ENCODE data around the gene SMOC1.

The SMOC1 gene

GRCh38 chr14:69903046-69903445, 23.8 kb downstream of the SMOC1 start:
- DNase-seq, result peak; percentile 7

GRCh38 chr14:69904246-69904645, 25.0 kb downstream of the SMOC1 start:
- DNase-seq, result peak; percentile 18

DNA sequence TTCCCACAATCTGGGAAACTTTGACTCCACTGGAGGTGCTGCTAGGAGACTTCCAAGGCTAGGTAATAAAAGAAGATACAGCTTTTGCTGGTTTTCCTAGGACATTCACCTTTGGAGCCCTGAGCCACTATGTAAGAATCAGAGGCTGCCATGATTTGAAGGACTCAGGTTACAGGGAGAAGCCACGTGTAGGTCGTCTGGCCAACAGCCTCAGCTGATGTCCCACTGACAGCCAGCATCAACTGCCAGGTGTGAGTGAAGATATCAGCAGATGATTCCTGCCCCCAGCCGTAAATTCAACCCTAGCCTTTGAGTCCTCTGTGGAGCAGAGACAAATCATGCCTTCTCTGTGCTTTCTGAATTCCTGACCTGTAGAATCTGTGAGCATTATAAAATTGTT, 27.0 kb downstream of the SMOC1 start:
- peak; percentile 17 for DNase-seq

GRCh38 chr14:69909826-69910550, 30.8 kb downstream of the SMOC1 start:
- no peak for DNase-seq

DNA sequence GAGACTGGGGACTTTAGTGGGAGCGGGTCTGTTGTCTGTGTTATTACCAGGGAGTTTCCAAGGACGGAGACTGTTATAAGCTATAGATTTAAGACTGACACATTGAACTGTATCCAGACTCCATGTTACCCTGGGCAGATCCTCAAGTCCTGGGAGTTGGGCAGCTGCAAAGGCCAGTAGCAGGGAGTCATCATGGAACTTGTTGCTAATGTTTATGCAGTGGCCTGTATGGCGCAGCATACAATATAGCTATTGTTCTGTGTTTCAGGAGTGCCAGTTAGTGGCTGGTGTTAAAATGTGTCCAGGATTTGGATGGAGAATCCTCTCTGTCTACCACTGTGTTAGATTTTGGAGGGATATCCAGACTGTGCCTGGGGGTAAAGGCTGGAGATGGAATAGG, 31.7 kb downstream of the SMOC1 start:
- no peak for DNase-seq

GRCh38 chr14:69913686-69914085, 34.5 kb downstream of the SMOC1 start:
- no peak for DNase-seq

GRCh38 chr14:69916396-69916795, 37.2 kb downstream of the SMOC1 start:
- DNase-seq, result no peak

DNA sequence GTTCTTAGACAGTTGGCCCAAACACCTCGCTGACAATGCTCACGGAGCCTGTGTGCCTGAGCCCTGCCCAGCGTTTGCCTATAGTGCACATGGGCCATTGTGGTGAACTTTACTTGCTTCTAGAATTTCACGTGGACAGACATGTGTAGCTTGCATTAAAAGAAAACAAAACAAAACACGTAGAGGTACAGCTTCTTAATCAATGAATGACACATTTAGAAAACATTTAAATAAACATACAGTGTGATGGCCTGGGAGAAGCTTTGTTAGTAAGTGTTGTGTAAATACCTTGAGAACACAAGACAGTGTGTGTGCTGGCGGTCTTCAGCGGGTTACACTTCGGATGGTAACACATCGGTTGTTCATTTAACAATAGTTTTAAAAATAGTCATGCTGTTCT, 38.1 kb downstream of the SMOC1 start:
- no peak for DNase-seq

DNA sequence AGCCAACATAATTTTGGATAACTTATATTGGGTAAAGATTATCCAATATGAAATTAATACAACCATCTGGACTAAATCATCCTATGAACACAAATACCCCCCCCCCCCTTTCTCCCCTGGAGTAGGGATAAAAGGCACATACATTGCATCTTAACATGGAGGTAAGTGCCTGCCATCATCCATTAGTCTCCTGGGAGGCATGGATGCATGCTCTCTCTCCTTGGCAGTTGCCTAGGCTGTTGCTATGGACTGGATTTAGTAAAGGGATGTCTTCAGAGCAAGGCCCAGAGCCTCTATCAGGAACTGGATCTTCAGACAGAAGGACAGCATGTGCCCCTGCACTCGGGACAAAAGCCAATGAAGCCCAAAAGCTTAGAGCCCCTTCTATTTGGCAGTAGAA, 40.6 kb downstream of the SMOC1 start:
- DNase-seq, result no peak

DNA sequence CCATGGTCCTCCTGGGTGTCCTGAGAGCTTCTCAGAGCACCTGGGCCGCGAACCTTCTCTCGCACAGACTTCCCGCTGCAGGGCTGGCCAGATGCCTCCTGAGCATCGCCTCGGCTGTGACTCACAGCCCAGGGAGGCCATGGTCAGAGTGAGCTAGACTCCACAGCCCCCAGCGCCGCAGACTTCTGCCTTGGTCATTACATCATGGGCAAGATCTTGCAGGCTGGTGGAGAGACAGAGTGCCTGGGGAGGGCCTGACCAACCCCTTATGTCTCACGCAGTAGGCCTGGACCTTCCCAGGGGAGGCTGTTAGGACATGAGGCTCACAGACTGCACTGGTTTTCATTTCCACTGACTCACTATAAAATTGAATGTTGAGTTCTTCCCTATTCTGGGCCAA, 41.8 kb downstream of the SMOC1 start:
- DNase-seq, result peak; percentile 60

- DNase-seq, result no peak
Measured at GRCh38 chr14:69922198-69922597, 43.0 kb downstream of the SMOC1 start.

GRCh38 chr14:69924201-69924600, 45.0 kb downstream of the SMOC1 start:
- DNase-seq, result no peak

GRCh38 chr14:69928111-69928523, 48.9 kb downstream of the SMOC1 start:
- no peak for DNase-seq

DNA sequence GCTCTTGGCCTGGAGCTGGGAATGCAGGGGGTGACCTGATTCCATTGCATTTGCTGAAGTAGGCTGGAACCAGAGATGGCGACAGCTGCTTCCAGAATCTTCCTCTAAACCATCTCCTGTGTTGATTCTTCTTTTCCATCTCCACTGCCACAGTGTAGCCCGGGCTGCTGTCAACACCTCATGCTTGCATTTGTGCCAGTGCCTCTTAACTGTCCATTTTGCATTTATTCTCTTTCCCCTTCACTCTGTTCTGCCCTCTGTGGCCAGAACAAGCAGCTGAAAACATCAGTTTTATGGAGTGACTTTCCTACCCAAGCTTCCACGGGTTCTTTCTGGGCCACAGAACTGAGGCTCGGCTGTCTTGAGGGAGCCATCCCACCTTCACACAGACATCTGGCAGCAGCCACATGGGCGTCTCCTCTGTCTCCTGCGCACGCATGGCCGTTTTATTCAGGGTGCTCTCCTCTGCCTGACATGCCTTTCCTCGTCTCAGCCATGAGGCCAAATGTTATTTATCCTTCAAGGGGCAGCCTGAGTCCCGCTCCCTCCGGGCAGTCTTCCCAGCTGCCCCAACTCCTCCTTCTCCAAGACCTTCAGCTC, 51.7 kb downstream of the SMOC1 start:
- no peak for DNase-seq

GRCh38 chr14:69931960-69932359, 52.7 kb downstream of the SMOC1 start:
- no peak for DNase-seq

- no peak for DNase-seq
Measured at GRCh38 chr14:69932391-69932790, 53.2 kb downstream of the SMOC1 start.

- DNase-seq, result no peak
Measured at GRCh38 chr14:69933623-69934275, 54.5 kb downstream of the SMOC1 start.

DNA sequence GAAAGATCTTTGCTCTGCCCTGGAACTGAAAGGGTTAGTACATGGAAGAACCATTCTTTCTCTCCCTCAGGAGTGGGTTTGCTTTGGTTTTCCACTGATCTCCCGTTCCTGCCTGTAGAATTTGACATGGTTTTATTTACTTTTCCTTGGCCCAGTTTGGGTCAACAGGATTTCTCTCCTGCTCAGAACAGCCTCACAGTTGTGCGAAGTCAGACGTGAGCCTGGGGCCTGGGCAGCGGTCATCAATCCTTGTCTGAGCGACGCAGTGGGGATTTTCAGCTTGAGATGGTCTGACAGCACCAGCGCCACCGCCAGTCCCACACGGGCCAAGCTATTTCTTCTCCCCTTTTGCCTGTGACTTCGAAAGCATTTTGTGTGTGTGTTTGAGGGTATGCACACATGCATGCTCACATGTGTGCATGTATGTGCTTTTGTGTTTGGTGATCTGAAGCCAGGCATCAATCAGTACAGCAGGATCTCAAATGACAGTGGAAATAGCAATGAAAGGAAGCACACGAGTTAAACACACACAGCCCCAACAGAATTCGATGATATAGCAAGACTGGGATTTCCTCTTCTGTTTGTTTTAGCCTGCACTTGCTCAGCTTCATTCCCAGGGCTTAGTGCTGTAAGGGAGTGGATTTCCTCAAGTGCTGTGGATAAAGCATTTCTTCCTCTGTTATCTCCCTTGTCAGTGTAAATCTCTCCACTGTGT, 58.3 kb downstream of the SMOC1 start:
- no peak for DNase-seq

DNA sequence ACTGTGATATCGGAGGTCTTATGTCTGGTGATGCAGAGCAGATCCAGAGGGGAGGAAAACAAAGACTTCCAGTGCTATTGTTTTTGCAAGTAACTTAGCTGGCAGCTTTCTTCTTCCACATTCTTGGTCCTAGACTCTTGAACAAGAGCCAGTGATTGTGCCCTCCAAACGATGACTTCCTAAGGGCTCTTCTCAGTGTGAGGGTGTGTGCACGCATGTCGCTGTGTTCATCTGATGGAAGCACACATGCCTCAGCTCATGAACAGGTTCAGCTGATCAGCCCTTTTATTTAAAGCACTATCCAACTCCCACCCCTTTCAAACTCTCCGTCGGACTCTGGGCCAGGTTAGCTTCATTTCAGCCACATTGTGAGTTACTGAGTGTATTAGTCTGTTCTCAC, 59.5 kb downstream of the SMOC1 start:
- DNase-seq, result no peak

- DNase-seq, result no peak
Measured at GRCh38 chr14:69941768-69942742, 62.8 kb downstream of the SMOC1 start.

DNA sequence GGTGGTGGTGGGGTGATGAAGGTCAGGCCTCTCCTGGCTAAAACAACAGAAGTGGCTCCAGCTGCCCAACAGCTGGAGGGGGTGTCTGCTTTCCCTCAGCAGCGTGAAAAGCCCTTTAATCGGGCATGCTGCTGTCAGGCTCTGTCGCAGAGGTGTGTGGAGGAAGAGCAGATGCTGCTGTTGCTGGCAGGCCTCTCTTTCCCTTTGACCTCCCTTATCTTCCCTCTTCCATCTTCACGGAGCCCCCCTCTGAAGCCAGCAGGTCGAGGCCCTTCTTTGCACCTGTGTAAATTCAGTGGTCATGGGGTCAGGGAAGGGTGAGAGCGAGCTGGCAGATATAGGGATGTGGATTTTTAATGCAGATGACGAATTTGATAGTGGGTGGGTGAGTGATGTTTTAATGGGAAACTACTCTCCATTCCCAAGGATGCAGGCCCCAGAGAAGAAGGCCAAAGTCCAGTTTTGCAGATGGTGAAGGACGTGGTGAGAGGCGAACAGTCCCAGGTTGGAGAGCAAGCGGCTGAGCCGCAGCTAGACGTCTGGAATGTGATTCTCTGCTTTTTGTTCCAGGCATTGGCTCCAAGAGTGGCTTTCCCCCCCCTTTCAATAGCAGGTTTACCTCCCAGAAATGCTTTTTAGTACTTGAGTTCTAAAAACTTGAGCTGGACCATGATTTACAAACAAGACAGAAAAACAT, 64.0 kb downstream of the SMOC1 start:
- no peak for DNase-seq

DNA sequence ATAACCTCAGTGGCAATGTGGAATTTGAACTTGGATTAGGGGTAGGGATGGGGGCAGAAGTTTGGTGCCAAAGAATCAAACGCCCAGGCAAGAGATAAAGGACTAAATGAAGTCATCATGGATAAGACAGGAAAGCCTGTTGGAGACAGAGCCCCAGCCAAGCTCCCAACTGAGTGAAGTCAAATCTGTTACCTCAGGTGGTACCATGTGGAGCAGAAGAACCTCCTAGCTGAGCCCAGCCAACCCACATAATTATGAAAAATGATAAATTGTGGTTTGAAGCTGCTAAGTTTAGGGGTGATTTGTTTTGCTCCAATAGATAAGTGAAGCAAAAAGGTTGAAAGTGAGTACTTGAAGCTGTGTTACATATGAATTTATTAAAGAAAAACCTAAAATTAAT, 66.1 kb downstream of the SMOC1 start:
- no peak for DNase-seq

Measured in islet precursor cell (in vitro differentiated cells).